HEK293 (cell line): ENCODE results near the gene MMP24OS.
A peak's percentile ranks its signal among the peaks of the same experiment; 100 is the strongest.

Experiments
- CTCF ChIA-PET: fragments of 350-600 bp; formaldehyde crosslinking; extraction: SDS; loops from one replicate; lab custom pipeline; 2021; ENCODE audit warnings: antibody characterized with exemption; lab: Yijun Ruan, JAX
- POLR2A ChIA-PET: fragments of 300-600 bp; formaldehyde crosslinking; extraction: SDS; loops from one replicate; lab custom pipeline; 2020; ENCODE audit warnings: antibody characterized with exemption, inconsistent platforms; lab: Yijun Ruan, JAX
- H3K27ac ChIP-seq: fragments of 200-500 bp; sonication (Bioruptor generic); 2 replicates; pipeline ENCODE4 v1.5.1; 2014; ENCODE audit warnings: low read depth, low read length, control low read depth, inconsistent platforms; ENCODE audit errors: extremely low read depth
- H3K36me3 ChIP-seq, 2 experiments: fragments of 200-500 bp in 1 of 2; sonication (Bioruptor generic) in 1 of 2; 1 replicate in 1 of 2; 2 replicates in 1 of 2; pipeline ENCODE4 v1.5.1; 2014 to 2017; ENCODE audit warnings: inconsistent platforms in 2 of 2, low read length in 2 of 2; ENCODE audit not compliant: control insufficient read depth in 2 of 2, insufficient read depth in 1 of 2
- H3K4me1 ChIP-seq: fragments of 200-500 bp; sonication (Bioruptor generic); 2 replicates; pipeline ENCODE4 v1.5.1; 2014; ENCODE audit warnings: mild to moderate bottlenecking, low read length, inconsistent platforms; ENCODE audit not compliant: control insufficient read depth, insufficient read depth
- H3K4me3 ChIP-seq: 2 replicates; pipeline ENCODE4 v1.5.1; 2011; ENCODE audit warnings: low read depth, mild to moderate bottlenecking, control low read depth, low read length, moderate library complexity
- H3K9me3 ChIP-seq: fragments of 200-500 bp; sonication (Bioruptor generic); 2 replicates; pipeline ENCODE4 v1.5.1; 2014; ENCODE audit warnings: low read depth, low read length, inconsistent platforms; ENCODE audit not compliant: control insufficient read depth, insufficient read depth
- BCL11B ChIP-seq: fragments of 450-650 bp; formaldehyde crosslinking; IDR thresholded peaks from 2 replicates; pipeline ENCODE4 v1.5.1; 2016; ENCODE audit warnings: low read depth, missing biosample characterization, missing genetic modification characterization
- HIC1 ChIP-seq: fragments of 450-650 bp; formaldehyde crosslinking; IDR thresholded peaks from 2 replicates; pipeline ENCODE4 v1.5.1; 2016; ENCODE audit warnings: missing biosample characterization, missing genetic modification characterization
- KLF1 ChIP-seq: fragments of 450-650 bp; formaldehyde crosslinking; IDR thresholded peaks from 2 replicates; pipeline ENCODE4 v1.5.1; 2016; ENCODE audit warnings: missing biosample characterization, missing genetic modification characterization
- KLF16 ChIP-seq: fragments of 450-650 bp; formaldehyde crosslinking; IDR thresholded peaks from 2 replicates; pipeline ENCODE4 v1.5.1; 2017; ENCODE audit warnings: missing biosample characterization, missing genetic modification characterization
- KLF17 ChIP-seq: fragments of 450-650 bp; formaldehyde crosslinking; IDR thresholded peaks from 2 replicates; pipeline ENCODE4 v1.5.1; 2016; ENCODE audit warnings: missing biosample characterization, missing genetic modification characterization
- SCRT2 ChIP-seq: fragments of 450-650 bp; formaldehyde crosslinking; IDR thresholded peaks from 2 replicates; pipeline ENCODE4 v1.5.1; 2016; ENCODE audit warnings: missing biosample characterization, missing genetic modification characterization
- SP7 ChIP-seq: fragments of 450-650 bp; formaldehyde crosslinking; IDR thresholded peaks from 2 replicates; pipeline ENCODE4 v1.5.1; 2016; ENCODE audit warnings: missing biosample characterization, missing genetic modification characterization
- ZNF169 ChIP-seq: fragments of 450-650 bp; formaldehyde crosslinking; IDR thresholded peaks from 2 replicates; pipeline ENCODE4 v1.5.1; 2016; ENCODE audit warnings: missing biosample characterization, missing genetic modification characterization
- ZNF211 ChIP-seq: fragments of 450-650 bp; formaldehyde crosslinking; IDR thresholded peaks from 2 replicates; pipeline ENCODE4 v1.5.1; 2016; ENCODE audit warnings: low read depth, missing biosample characterization, missing genetic modification characterization
- ZNF24 ChIP-seq: fragments of 450-650 bp; formaldehyde crosslinking; IDR thresholded peaks from 2 replicates; pipeline ENCODE4 v1.5.1; 2016; ENCODE audit warnings: missing biosample characterization, missing genetic modification characterization
- ZNF324 ChIP-seq: fragments of 450-650 bp; formaldehyde crosslinking; IDR thresholded peaks from 2 replicates; pipeline ENCODE4 v1.5.1; 2016; ENCODE audit warnings: missing biosample characterization, missing genetic modification characterization
- ZNF335 ChIP-seq: fragments of 450-650 bp; formaldehyde crosslinking; conservative IDR thresholded peaks from 2 replicates; pipeline ENCODE4 v1.5.1; 2016; ENCODE audit warnings: missing biosample characterization, missing genetic modification characterization
- ZNF426 ChIP-seq: fragments of 450-650 bp; formaldehyde crosslinking; IDR thresholded peaks from 2 replicates; pipeline ENCODE4 v1.5.1; 2017; ENCODE audit warnings: missing biosample characterization, missing genetic modification characterization, mild to moderate bottlenecking, inconsistent platforms, moderate library complexity
- ZNF529 ChIP-seq: fragments of 450-650 bp; formaldehyde crosslinking; IDR thresholded peaks from 2 replicates; pipeline ENCODE4 v1.5.1; 2017; ENCODE audit warnings: missing genetic modification characterization, missing biosample characterization; ENCODE audit not compliant: insufficient replicate concordance
- ZNF558 ChIP-seq: fragments of 450-650 bp; formaldehyde crosslinking; IDR thresholded peaks from 2 replicates; pipeline ENCODE4 v1.5.1; 2016; ENCODE audit warnings: missing biosample characterization, missing genetic modification characterization
- ZNF585B ChIP-seq: fragments of 450-650 bp; formaldehyde crosslinking; IDR thresholded peaks from 2 replicates; pipeline ENCODE4 v1.5.1; 2016; ENCODE audit warnings: missing biosample characterization, missing genetic modification characterization
- ZNF704 ChIP-seq: fragments of 450-650 bp; formaldehyde crosslinking; IDR thresholded peaks from 2 replicates; pipeline ENCODE4 v1.5.1; 2016; ENCODE audit warnings: missing biosample characterization, missing genetic modification characterization
- ZNF747 ChIP-seq: fragments of 450-650 bp; formaldehyde crosslinking; IDR thresholded peaks from 2 replicates; pipeline ENCODE4 v1.5.1; 2016; ENCODE audit warnings: missing biosample characterization, missing genetic modification characterization
- ZNF791 ChIP-seq: fragments of 450-650 bp; formaldehyde crosslinking; IDR thresholded peaks from 2 replicates; pipeline ENCODE4 v1.5.1; 2016; ENCODE audit warnings: missing biosample characterization, missing genetic modification characterization
- TF ChIP-seq, protein P1 (sequence below): fragments of 450-650 bp; formaldehyde crosslinking; optimal IDR thresholded peaks from 2 replicates; pipeline ENCODE3; 2016; ENCODE audit warnings: missing biosample characterization, mild to moderate bottlenecking, missing genetic modification characterization
- TF ChIP-seq, protein P2 (sequence below): fragments of 450-650 bp; formaldehyde crosslinking; IDR thresholded peaks from 2 replicates; pipeline ENCODE4 v1.5.1; 2016; ENCODE audit warnings: missing biosample characterization, missing genetic modification characterization
- TF ChIP-seq, protein P3 (sequence below): fragments of 450-650 bp; formaldehyde crosslinking; IDR thresholded peaks from 2 replicates; pipeline ENCODE4 v1.5.1; 2016; ENCODE audit warnings: missing biosample characterization, missing genetic modification characterization
- TF ChIP-seq, protein P4 (sequence below): fragments of 450-650 bp; formaldehyde crosslinking; IDR thresholded peaks from 2 replicates; pipeline ENCODE4 v1.5.1; 2016; ENCODE audit warnings: missing biosample characterization, missing genetic modification characterization

MMP24OS gene

GRCh38 chr20:35305682-35306556, 28.0 kb upstream of the MMP24OS start:
- no peaks in the 10 kb centered on the region for H3K9me3 ChIP-seq
- CTCF ChIA-PET: interaction anchor here (0.6 to 13.7 kb wide), 24 partner anchors 9 to 301 kb away, joined by 3 to 236 read pairs (median 4); partner anchors contain the start of genes CEP250, EIF6 and GDF5
- POLR2A ChIA-PET: interaction anchor here (1.1 to 3.3 kb wide), 7 partner anchors 11 to 159 kb away, joined by 3 to 15 read pairs (median 6); partner anchors contain the start of genes CEP250, EDEM2, EIF6 and MMP24OS
- peak overlapping the region; percentile 27 for H3K27ac ChIP-seq
- H3K36me3 ChIP-seq: peaks cover 0 to 13% of the 10 kb centered on the region in 2 experiments; a peak in 1 of 3 replicates
- H3K4me1 ChIP-seq: no peaks in the 10 kb centered on the region; the same call in 1 of the 2 replicates
- no peak overlapping the region for H3K4me3 ChIP-seq
- TF ChIP-seq ZNF169 (tag by site-specific recombination) (no peak), ZNF324 (tag by site-specific recombination) (peak; percentile 78; the same call in 1 of the 2 replicates), ZNF585B (tag by site-specific recombination) (no peak), KLF17 (tag by site-specific recombination) (peak; percentile 35; the same call in 1 of the 2 replicates), SP7 (tag by site-specific recombination) (peak; percentile 84), ZNF791 (tag by site-specific recombination) (no peak), ZNF211 (tag by site-specific recombination) (no peak), ZNF704 (tag by site-specific recombination) (no peak), SCRT2 (tag by site-specific recombination) (no peak), ZNF24 (tag by site-specific recombination) (peak; percentile 73), ZNF558 (no peak), BCL11B (tag by site-specific recombination) (no peak), ZNF529 (tag by site-specific recombination) (no peak), ZNF335 (peak; percentile 74), KLF1 (tag by site-specific recombination) (no peak), ZNF426 (tag by site-specific recombination) (no peak), HIC1 (tag by site-specific recombination) (peak; percentile 57), ZNF747 (no peak), KLF16 (tag by site-specific recombination) (no peak)
- TF ChIP-seq, protein P1, sequence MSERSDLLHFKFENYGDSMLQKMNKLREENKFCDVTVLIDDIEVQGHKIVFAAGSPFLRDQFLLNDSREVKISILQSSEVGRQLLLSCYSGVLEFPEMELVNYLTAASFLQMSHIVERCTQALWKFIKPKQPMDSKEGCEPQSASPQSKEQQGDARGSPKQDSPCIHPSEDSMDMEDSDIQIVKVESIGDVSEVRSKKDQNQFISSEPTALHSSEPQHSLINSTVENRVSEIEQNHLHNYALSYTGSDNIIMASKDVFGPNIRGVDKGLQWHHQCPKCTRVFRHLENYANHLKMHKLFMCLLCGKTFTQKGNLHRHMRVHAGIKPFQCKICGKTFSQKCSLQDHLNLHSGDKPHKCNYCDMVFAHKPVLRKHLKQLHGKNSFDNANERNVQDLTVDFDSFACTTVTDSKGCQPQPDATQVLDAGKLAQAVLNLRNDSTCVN (tag by site-specific recombination): no peak
- TF ChIP-seq, protein P2, sequence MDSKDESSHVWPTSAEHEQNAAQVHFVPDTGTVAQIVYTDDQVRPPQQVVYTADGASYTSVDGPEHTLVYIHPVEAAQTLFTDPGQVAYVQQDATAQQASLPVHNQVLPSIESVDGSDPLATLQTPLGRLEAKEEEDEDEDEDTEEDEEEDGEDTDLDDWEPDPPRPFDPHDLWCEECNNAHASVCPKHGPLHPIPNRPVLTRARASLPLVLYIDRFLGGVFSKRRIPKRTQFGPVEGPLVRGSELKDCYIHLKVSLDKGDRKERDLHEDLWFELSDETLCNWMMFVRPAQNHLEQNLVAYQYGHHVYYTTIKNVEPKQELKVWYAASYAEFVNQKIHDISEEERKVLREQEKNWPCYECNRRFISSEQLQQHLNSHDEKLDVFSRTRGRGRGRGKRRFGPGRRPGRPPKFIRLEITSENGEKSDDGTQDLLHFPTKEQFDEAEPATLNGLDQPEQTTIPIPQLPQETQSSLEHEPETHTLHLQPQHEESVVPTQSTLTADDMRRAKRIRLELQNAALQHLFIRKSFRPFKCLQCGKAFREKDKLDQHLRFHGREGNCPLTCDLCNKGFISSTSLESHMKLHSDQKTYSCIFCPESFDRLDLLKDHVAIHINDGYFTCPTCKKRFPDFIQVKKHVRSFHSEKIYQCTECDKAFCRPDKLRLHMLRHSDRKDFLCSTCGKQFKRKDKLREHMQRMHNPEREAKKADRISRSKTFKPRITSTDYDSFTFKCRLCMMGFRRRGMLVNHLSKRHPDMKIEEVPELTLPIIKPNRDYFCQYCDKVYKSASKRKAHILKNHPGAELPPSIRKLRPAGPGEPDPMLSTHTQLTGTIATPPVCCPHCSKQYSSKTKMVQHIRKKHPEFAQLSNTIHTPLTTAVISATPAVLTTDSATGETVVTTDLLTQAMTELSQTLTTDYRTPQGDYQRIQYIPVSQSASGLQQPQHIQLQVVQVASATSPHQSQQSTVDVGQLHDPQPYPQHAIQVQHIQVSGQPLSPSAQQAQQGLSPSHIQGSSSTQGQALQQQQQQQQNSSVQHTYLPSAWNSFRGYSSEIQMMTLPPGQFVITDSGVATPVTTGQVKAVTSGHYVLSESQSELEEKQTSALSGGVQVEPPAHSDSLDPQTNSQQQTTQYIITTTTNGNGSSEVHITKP (tag by site-specific recombination): 0 out of 2 replicates have a peak, but pooled peaks have one; percentile 45
- TF ChIP-seq, protein P3, sequence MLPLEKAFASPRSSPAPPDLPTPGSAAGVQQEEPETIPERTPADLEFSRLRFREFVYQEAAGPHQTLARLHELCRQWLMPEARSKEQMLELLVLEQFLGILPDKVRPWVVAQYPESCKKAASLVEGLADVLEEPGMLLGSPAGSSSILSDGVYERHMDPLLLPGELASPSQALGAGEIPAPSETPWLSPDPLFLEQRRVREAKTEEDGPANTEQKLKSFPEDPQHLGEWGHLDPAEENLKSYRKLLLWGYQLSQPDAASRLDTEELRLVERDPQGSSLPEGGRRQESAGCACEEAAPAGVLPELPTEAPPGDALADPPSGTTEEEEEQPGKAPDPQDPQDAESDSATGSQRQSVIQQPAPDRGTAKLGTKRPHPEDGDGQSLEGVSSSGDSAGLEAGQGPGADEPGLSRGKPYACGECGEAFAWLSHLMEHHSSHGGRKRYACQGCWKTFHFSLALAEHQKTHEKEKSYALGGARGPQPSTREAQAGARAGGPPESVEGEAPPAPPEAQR: no peak
- TF ChIP-seq, protein P4, sequence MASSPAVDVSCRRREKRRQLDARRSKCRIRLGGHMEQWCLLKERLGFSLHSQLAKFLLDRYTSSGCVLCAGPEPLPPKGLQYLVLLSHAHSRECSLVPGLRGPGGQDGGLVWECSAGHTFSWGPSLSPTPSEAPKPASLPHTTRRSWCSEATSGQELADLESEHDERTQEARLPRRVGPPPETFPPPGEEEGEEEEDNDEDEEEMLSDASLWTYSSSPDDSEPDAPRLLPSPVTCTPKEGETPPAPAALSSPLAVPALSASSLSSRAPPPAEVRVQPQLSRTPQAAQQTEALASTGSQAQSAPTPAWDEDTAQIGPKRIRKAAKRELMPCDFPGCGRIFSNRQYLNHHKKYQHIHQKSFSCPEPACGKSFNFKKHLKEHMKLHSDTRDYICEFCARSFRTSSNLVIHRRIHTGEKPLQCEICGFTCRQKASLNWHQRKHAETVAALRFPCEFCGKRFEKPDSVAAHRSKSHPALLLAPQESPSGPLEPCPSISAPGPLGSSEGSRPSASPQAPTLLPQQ (tag by site-specific recombination): peak; percentile 85
